RPMI8226 (cell line): Measurements from ENCODE around the gene ME3.
"Not testable (repeated sequence)": the region's sequence is repeated elsewhere in the genome, so short reads cannot be mapped to it uniquely, and the experiment has no call there.

Experiments
- DNase-seq: peaks from one replicate; pipeline ENCODE4 v3.0.0-alpha.2; 2015

Gene ME3

GRCh38 chr11:86660736-86661135 is 11.7 kb downstream of the ME3 start:
- no peak for DNase-seq

GRCh38 chr11:86660088-86660487 is 12.3 kb downstream of the ME3 start:
- DNase-seq, result no peak

GRCh38 chr11:86658534-86658933 is 13.9 kb downstream of the ME3 start:
- no peak for DNase-seq

- not testable (repeated sequence) for DNase-seq
Measured at GRCh38 chr11:86645212-86645611, 27.2 kb downstream of the ME3 start.

- no peak for DNase-seq
Measured at GRCh38 chr11:86644291-86644690, 28.1 kb downstream of the ME3 start.

- DNase-seq, result no peak
Measured at GRCh38 chr11:86641537-86642261, 30.7 kb downstream of the ME3 start.

DNA sequence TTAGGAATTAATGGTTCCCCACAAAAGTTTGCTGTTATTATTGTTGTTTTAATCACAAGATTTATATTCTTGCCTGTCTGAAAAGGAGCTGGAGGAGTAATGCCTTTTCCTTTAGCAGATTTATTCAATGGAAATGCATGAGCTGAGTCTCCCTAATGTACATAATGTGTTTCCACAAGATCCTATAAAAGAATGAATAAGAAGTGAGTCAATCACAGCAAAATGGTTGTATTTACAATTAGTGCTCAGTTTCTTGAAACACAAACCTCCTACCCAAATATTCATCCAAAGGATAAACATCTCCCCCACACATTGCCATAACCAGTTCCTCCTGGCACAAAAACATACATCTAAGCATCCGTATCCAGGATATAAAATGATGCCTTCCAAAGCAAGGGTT is 33.3 kb downstream of the ME3 start:
- DNase-seq, result no peak

- no peak for DNase-seq
Measured at GRCh38 chr11:86638673-86639072, 33.7 kb downstream of the ME3 start.

GRCh38 chr11:86637988-86638387 is 34.4 kb downstream of the ME3 start:
- no peak for DNase-seq

DNA sequence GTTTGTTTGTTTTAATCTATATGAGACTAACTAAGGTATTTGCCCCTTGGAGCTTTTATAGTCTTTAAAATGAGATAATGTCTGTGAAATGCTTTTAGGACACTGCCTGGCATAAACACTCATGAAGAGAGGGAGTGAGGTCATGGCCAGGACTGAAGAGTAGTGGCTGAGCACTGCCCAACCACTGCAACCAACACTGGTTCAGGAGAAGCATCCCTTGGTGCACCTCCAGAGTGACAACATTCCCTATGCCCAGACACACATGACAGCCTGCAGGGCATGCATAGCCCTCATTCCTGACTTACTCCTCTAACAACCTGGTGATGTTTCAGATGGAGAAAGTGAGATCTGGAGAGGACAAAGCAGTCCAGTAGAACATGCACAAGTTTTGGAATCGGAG is 36.1 kb downstream of the ME3 start:
- DNase-seq, result no peak

GRCh38 chr11:86632499-86633269 is 39.7 kb downstream of the ME3 start:
- no peak for DNase-seq

DNA sequence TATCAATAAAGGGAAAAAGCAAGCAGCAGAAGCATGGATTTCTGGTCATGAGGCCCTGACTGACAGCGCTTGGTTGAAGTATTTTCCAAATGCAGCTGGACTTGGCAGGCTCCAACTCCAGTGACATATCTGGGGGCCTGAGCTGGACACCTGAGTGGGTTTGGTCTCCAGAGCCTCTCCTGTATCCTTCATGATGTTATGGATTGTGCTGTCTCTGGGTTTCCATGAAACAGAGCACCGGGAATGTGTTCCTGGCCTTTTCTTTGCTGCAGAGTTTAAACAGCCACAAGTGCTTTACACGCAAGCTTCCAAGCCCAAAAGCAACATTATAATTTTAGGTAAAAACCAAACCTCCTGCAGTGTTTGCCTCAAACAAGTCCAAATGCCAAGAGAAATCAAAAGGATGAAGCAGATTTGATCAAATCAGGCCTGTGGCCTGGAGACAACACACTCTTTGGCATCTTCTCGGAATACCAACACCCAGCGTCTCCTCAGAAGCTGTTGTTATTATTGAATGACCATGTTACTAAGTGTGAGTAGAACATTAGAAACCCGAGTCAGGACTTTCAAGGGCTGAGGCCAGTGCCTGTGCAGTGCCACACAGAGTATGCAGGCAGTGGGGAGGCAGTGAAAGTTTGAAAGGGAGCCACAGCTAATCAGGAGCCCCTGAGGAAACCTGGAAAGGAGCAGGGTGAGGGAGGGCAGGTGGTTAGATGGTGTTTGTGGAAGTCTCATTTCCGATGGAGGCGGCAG is 42.0 kb downstream of the ME3 start:
- DNase-seq, result no peak

- no peak for DNase-seq
Measured at GRCh38 chr11:86629045-86629706, 43.2 kb downstream of the ME3 start.

- no peak for DNase-seq
Measured at GRCh38 chr11:86627776-86628455, 44.5 kb downstream of the ME3 start.

- DNase-seq, result no peak
Measured at GRCh38 chr11:86625981-86626380, 46.4 kb downstream of the ME3 start.

- no peak for DNase-seq
Measured at GRCh38 chr11:86625544-86625943, 46.9 kb downstream of the ME3 start.

DNA sequence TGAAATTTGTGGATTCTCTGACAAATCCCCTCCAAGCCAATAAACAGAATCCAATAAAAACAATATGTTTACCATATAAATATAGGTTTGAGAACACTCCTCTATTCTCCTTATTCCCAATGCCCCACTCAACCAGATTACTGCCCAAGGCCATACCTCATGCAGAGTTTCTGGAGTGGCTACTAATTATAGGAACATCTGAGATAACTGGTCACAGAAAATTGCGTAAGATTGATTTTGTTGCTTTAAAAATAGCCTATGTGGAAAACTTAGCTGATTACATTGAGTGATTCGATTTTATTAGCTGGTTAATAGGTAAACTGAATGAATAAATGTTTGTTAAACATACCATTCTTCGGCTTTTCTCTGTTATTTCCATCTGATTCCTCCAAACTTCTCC is 48.0 kb downstream of the ME3 start:
- no peak for DNase-seq

GRCh38 chr11:86623736-86624135 is 48.7 kb downstream of the ME3 start:
- no peak for DNase-seq

- DNase-seq, result no peak
Measured at GRCh38 chr11:86623041-86623621, 49.3 kb downstream of the ME3 start.

DNA sequence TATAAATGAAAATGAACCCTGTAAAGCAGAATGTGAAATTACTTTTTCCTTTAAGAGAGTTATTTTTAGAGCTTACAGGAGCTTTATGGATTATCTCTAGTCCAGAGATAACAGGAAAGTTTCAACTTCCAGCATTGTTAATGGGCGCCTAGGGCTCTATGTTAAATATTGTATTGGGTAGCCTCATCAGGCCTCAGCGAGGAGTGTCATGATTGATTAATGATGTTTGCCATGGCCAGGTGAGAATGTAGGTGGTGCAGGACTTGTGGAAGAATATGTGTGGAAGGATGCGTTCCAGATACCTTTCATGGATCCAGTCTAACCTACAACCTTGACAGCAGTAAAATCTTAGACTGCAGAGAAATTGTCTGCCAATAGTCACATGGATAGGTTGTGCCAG is 50.6 kb downstream of the ME3 start:
- DNase-seq, result no peak

GRCh38 chr11:86620891-86621521 is 51.4 kb downstream of the ME3 start:
- no peak for DNase-seq

DNA sequence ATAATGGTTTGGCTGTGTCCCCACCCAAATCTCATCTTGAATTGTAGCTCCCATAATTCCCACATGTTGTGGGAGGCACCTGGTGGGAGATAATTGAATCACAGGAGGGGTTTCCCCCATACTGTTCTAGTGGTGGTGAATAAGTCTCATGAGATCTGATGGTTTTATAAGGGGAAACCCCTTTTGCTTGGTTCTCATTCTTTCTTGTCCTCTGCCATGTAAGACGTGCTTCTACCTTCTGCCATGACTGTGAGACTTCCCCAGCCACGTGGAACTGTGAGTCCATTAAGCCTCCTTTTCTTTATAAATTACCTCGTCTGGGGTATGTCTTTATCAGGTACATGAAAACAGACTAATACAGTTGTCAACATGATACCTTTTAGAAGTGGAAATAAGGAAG is 53.0 kb downstream of the ME3 start:
- not testable (repeated sequence) for DNase-seq
